Tibial nerve (tissue), 3 donors: ENCODE results near the gene ZNF611.

ENCODE experiments used
- CTCF ChIP-seq, 5 experiments: fragments of 200-600 bp in 3 of 5; fragments of 450-650 bp in 2 of 5; sonication (generic) in 3 of 5; IDR thresholded peaks; one replicate each; pipeline ENCODE4 v1.5.1; 2016 to 2019; ENCODE audit warnings: antibody characterized with exemption in 5 of 5, mild to moderate bottlenecking in 3 of 5, moderate library complexity in 2 of 5
- POLR2A ChIP-seq, 2 donors: fragments of 450-650 bp; IDR thresholded peaks; one replicate each; pipeline ENCODE4 v1.6.1; 2017; ENCODE audit warnings: antibody characterized with exemption in 2 of 2, mild to moderate bottlenecking in 2 of 2, moderate library complexity in 2 of 2

GRCh38 chr19:52739576-52739975, 4.7 kb upstream of the ZNF611 start:
- no peak for TF ChIP-seq CTCF (IDR thresholded peaks at IDR 0.05)
- TF ChIP-seq POLR2A (IDR thresholded peaks at IDR 0.05), result no peak
